Fibroblast of villous mesenchyme (primary cell): Measurements from ENCODE around the gene RGL3. TPM values are rescaled to one million over a fixed set of nuclear protein-coding genes. Genes with fewer than 3 reads are reported as not detected.

Experiments used
- DNase-seq: peaks from one replicate; pipeline ENCODE4 v3.0.0-alpha.2; 2010; ENCODE audit warnings: low read depth
- H3K4me3 ChIP-seq: 2 replicates; pipeline ENCODE4 v1.5.1; 2011; ENCODE audit warnings: low read depth, mild to moderate bottlenecking, low read length
- total RNA-seq: library from RNA; depleted of rRNA; stranded (reverse); fragments of >200 nt; gene quantifications from 2 replicates; pipeline ENCODE4 v1.2.3, GENCODE V29; 2012
- TF ChIP-seq, protein P1 (sequence below): IDR thresholded peaks from 2 replicates; pipeline ENCODE4 v1.5.1; 2012; ENCODE audit warnings: low read depth, mild to moderate bottlenecking, low read length; ENCODE audit not compliant: insufficient read depth

Gene RGL3
- total RNA-seq, 1 donor = 1.3 TPM

- H3K4me3 ChIP-seq = no peak overlapping the region
- TF ChIP-seq, protein P1, sequence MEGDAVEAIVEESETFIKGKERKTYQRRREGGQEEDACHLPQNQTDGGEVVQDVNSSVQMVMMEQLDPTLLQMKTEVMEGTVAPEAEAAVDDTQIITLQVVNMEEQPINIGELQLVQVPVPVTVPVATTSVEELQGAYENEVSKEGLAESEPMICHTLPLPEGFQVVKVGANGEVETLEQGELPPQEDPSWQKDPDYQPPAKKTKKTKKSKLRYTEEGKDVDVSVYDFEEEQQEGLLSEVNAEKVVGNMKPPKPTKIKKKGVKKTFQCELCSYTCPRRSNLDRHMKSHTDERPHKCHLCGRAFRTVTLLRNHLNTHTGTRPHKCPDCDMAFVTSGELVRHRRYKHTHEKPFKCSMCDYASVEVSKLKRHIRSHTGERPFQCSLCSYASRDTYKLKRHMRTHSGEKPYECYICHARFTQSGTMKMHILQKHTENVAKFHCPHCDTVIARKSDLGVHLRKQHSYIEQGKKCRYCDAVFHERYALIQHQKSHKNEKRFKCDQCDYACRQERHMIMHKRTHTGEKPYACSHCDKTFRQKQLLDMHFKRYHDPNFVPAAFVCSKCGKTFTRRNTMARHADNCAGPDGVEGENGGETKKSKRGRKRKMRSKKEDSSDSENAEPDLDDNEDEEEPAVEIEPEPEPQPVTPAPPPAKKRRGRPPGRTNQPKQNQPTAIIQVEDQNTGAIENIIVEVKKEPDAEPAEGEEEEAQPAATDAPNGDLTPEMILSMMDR = peak; percentile 77
- peak; percentile 37 for DNase-seq
These were observed 40.6 kb downstream of the RGL3 start for GRCh38 chr19:11378319-11379189.

GRCh38 chr19:11377756-11378155, 41.4 kb downstream of the RGL3 start:
- TF ChIP-seq, protein P1 = no peak
- DNase-seq = no peak
- no peak overlapping the region for H3K4me3 ChIP-seq

DNA sequence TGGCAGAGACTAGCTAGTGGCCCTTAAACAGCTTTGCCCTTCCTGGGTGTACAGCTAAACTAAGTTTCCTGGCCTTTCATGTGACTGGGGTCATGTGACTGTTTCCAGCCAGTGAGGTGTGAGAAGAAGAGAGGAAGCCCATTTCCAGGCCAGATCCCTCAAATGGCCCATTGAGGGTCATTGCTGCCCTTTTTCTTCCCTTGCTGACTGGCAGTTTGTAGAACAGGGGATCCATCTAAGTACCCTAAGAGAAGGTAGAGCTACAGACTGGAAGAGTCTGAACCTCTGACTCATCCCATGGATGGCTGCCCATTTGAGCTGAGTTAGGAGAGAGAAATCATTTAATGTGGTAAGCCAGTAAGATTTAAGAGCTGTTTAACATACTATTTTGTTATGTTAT, 41.9 kb downstream of the RGL3 start:
- TF ChIP-seq, protein P1 = no peak
- no peak overlapping the region for H3K4me3 ChIP-seq
- peak; percentile 85 for DNase-seq

DNA sequence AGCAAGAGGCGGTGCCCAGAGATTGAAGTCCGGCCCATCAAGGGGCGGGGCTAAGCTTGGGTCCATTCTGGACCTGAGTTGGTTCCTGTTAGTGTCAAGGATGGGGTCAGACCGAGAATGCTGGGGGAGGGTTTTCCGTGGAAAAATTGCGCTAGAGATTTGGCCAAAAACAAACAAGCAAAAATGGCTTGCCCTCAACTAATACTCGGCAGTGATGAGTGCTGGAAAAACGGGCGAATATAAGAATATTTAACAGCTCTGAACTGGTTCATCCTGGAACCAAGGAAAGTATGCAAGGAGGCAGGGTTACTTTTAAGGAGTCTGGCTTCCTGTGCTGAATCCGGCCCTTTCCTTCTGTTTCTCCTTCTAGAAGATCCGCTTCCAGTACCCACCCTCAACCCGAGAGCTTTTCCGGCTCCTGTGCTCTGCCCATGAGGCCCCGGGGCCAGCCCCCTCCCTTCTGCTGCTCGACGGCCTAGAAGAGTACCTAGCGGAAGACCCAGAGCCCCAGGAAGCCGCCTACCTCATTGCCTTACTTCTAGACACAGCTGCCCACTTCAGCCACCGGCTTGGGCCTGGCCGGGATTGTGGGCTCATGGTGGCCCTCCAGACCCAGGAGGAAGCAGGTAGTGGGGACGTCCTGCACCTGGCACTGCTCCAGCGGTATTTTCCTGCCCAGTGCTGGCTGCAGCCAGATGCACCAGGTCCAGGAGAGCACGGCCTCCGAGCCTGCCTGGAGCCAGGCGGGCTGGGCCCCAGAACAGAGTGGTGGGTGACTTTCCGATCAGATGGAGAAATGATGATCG, 43.8 kb downstream of the RGL3 start:
- no peak for DNase-seq
- H3K4me3 ChIP-seq = peak overlapping the region; percentile 75
- TF ChIP-seq, protein P1 = no peak

- peak; percentile 100 for DNase-seq
- TF ChIP-seq, protein P1 = no peak
- H3K4me3 ChIP-seq = peak within 1 kb of the TSS; percentile 75
These were observed 44.5 kb downstream of the RGL3 start, which contains the start of gene SWSAP1 for GRCh38 chr19:11374433-11375142. Gene SWSAP1 (plus strand): TSS chr19:11374666. CDS start chr19:11374681, 15 bp downstream.

- peak overlapping the region; percentile 75 for H3K4me3 ChIP-seq
- no peak for DNase-seq
- TF ChIP-seq, protein P1 = no peak
These were observed 45.2 kb downstream of the RGL3 start for GRCh38 chr19:11373885-11374432.
